Adrenal gland (tissue), 19 donors: ENCODE data around the gene GJB1. TPM values are rescaled to one million over a fixed set of nuclear protein-coding genes. Genes with fewer than 3 reads are reported as not detected.

Experiments
- DNase-seq, 7 donors: peaks; one replicate each; pipeline ENCODE4 v3.0.0-alpha.2; 2019 to 2020
- H3K27ac ChIP-seq, 5 donors: fragments of 200-600 bp; sonication (generic) in 4 of 5; 1 replicate in 3 of 5; 2 replicates in 2 of 5; pipeline versions ENCODE4 v1.5.1 to v1.8.0; 2016 to 2020; ENCODE audit warnings: mild to moderate bottlenecking in 1 of 5
- H3K27me3 ChIP-seq: fragments of 200-600 bp; 2 replicates; pipeline ENCODE4 v1.8.0; 2021
- H3K36me3 ChIP-seq, 2 donors: fragments of 200-600 bp; replicated peaks in 1 of 2; 1 replicate in 1 of 2; 2 replicates in 1 of 2; pipeline versions ENCODE4 v1.5.1 to v1.8.0; 2018 to 2022
- H3K4me1 ChIP-seq, 2 donors: fragments of 200-600 bp; replicated peaks in 1 of 2; 1 replicate in 1 of 2; 2 replicates in 1 of 2; pipeline versions ENCODE4 v1.5.1 to v1.8.0; 2018 to 2021
- H3K4me3 ChIP-seq, 4 donors: fragments of 200-600 bp; sonication (generic) in 3 of 4; one replicate each; pipeline ENCODE4 v1.5.1; 2016 to 2018
- H3K9me3 ChIP-seq, 3 donors: fragments of 200-600 bp; sonication (generic) in 1 of 3; replicated peaks in 1 of 3; 1 replicate in 2 of 3; 2 replicates in 1 of 3; pipeline versions ENCODE4 v1.5.1 to v1.8.0; 2016 to 2021
- POLR2A ChIP-seq, 2 donors: fragments of 450-650 bp; IDR thresholded peaks; one replicate each; pipeline ENCODE4 v1.6.1; 2017; ENCODE audit warnings: antibody characterized with exemption in 2 of 2, mild to moderate bottlenecking in 2 of 2, moderate library complexity in 1 of 2
- WGBS, 4 donors: extraction: QIAGEN DNeasy Blood & Tissue Kit in 2 of 4; methylation state at CpG; one replicate each; pipeline versions ENCODE4 v1.1.5 to v1.1.7; 2013 to 2017; 5-methylcytosine and 5-hydroxymethylcytosine counted together
- intact Hi-C, 2 donors: fragments of 100-400 bp; cut with DNase I; formaldehyde crosslinking; loops; one replicate each; pipeline versions ENCODE4 v1.14.1 to v1.15.0; 2022 to 2023
- long read RNA-seq, 10 donors: library from polyadenylated mRNA in 3 of 10; unstranded in 2 of 10; stranded (forward) in 1 of 10; transcript quantifications; one replicate each; pipeline ENCODE4 v2.0.0 and lab custom pipeline, GENCODE V29; 2021 to 2026
- polyA plus RNA-seq, 3 donors: library from polyadenylated mRNA; stranded (reverse); fragments of 200-250 nt in 2 of 3; fragments of 350-450 nt in 1 of 3; fragmentation: Illumina TruSeq in 1 of 3; extraction: RNeasy Lipid Tissue Mini Kit (QIAGEN cat#74804) in 1 of 3; gene quantifications; one replicate each; pipeline ENCODE4 v1.2.3, GENCODE V29; 2013 to 2014
- total RNA-seq, 9 donors: library from RNA; depleted of rRNA in 4 of 9; stranded (reverse); fragments of >200 nt in 4 of 9; fragments of 120-200 nt in 1 of 9; fragmentation: NEBNext Ultra II Directional in 1 of 9; extraction: Animal tissue kit (Norgen Biotek cat#: 25700) in 1 of 9; gene quantifications; one replicate each; pipeline versions ENCODE4 v1.1.0 to v1.2.4, GENCODE V29; 2013 to 2023
- TF ChIP-seq, protein P1 (sequence below), 6 experiments: fragments of 450-650 bp in 4 of 6; fragments of 200-600 bp in 2 of 6; sonication (generic) in 1 of 6; IDR thresholded peaks; 1 replicate in 5 of 6; 2 replicates in 1 of 6; pipeline versions ENCODE4 v1.5.1 to v1.8.0; 2016 to 2021; ENCODE audit warnings: antibody characterized with exemption in 6 of 6, mild to moderate bottlenecking in 2 of 6, moderate library complexity in 1 of 6
- donor health status: healthy with polysubstance abuse.
- donor health status: Bipolar disorder and iron deficiency.
- donor health status: DM: yes; HTN: yes; CAD: no.
- donor health status: DM: no; HTN: no; CAD: no.
- donor health status: DM: no; HTN: no; CAD: no.
- donor health status: DM: yes; HTN: yes; CAD: no.

Gene GJB1
- total RNA-seq (under 1 TPM in 1 of 9 donors, not detected in 8; 0.18 TPM), polyA plus RNA-seq (not detected)
- long read RNA-seq, donor 1: 0 reads
- long read RNA-seq, donor 2: 0 reads
- long read RNA-seq, donor 3: 0 reads
- long read RNA-seq, donor 4: 0 reads
- long read RNA-seq, donor 5: 0 reads
- long read RNA-seq, donor 6: 0 reads
- long read RNA-seq, donor 7: 0 reads
- long read RNA-seq, donor 8, transcript GJB1-207 (2 exons, 1,603 nt): major isoform, 6 of 6 reads
- long read RNA-seq, donor 8, partial matches to known transcripts: 0 of 6 reads
- long read RNA-seq, donor 8, other reads (novel, unspliced or antisense): 0 of 6 reads
- long read RNA-seq, donor 9: 0 reads
- long read RNA-seq, donor 10, partial matches to known transcripts: 0 of 2 reads
- long read RNA-seq, donor 10, other reads (novel, unspliced or antisense): 0 of 2 reads

DNA sequence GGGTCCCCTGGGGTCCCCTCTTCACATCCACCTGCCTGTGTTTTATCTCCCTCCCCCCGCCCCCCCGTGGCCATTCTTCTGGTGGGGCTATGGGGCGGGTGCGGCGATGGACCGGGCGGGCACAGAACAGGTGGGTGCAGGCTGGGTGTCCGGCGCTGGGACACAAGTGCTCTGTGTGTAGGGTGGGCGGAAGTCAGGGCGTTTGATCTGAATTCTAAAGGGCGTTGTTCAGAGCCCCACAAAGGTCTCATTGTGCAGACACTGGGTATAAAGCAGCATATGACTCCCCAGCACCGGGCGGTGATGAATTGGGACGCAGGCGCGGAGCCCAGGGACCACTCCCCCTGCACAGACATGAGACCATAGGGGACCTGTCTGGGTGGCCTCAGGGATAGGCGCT is at the start of gene GJB1:
Gene GJB1, plus strand, starts transcription at position 296 of the 400 bp plus-strand sequence. CDS start 484 bp downstream, outside the sequence.
- Histone ChIP-seq H3K9me3 (no peaks in the 10 kb centered on the region), H3K36me3 (no peaks in the 10 kb centered on the region), H3K27me3 (peaks cover 3% of the 10 kb centered on the region), H3K27ac (no peak within 1 kb of the TSS), H3K4me1 (no peaks in the 10 kb centered on the region), H3K4me3 (no peak within 1 kb of the TSS)
- intact Hi-C loops: no loop called here
- TF ChIP-seq, protein P1, sequence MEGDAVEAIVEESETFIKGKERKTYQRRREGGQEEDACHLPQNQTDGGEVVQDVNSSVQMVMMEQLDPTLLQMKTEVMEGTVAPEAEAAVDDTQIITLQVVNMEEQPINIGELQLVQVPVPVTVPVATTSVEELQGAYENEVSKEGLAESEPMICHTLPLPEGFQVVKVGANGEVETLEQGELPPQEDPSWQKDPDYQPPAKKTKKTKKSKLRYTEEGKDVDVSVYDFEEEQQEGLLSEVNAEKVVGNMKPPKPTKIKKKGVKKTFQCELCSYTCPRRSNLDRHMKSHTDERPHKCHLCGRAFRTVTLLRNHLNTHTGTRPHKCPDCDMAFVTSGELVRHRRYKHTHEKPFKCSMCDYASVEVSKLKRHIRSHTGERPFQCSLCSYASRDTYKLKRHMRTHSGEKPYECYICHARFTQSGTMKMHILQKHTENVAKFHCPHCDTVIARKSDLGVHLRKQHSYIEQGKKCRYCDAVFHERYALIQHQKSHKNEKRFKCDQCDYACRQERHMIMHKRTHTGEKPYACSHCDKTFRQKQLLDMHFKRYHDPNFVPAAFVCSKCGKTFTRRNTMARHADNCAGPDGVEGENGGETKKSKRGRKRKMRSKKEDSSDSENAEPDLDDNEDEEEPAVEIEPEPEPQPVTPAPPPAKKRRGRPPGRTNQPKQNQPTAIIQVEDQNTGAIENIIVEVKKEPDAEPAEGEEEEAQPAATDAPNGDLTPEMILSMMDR (IDR thresholded peaks at IDR 0.05): no peak
- no peak for TF ChIP-seq POLR2A (IDR thresholded peaks at IDR 0.05)
- WGBS, 4 donors: 76 to 85% (median 80%) methylated on average over 12 to 18 of the region's 18 CpGs; no CpG with 5 or more reads in 1 of the 4 donors
- no peak for DNase-seq

- peaks cover 6 to 9% of the 10 kb centered on the region in 2 donors for H3K4me1 ChIP-seq
- 54 to 64% (median 57%) methylated on average over 2 of the region's 2 CpGs for WGBS, 4 donors
- intact Hi-C loops: no loop called here
- H3K27ac ChIP-seq: no peak overlapping the region
- peaks cover 4% of the 10 kb centered on the region for H3K27me3 ChIP-seq
- H3K4me3 ChIP-seq: no peak overlapping the region
- no peaks in the 10 kb centered on the region for H3K9me3 ChIP-seq
- DNase-seq: no peak
- no peaks in the 10 kb centered on the region for H3K36me3 ChIP-seq
- TF ChIP-seq, protein P1 (IDR thresholded peaks at IDR 0.05): no peak
- no peak for TF ChIP-seq POLR2A (IDR thresholded peaks at IDR 0.05)
These were observed 49.6 kb upstream of the GJB1 start for GRCh38 chrX:71173440-71173839.

GRCh38 chrX:71174795-71175194 is 48.2 kb upstream of the GJB1 start:
- WGBS, 4 donors: 55 to 80% (median 69%) methylated on average over 1 of the region's 1 CpG
- H3K36me3 ChIP-seq: no peaks in the 10 kb centered on the region
- intact Hi-C loops: no loop called here

GRCh38 chrX:71175531-71175930 is 47.5 kb upstream of the GJB1 start:
- H3K27me3 ChIP-seq: no peaks in the 10 kb centered on the region
- TF ChIP-seq, protein P1 (IDR thresholded peaks at IDR 0.05): no peak
- no peak for TF ChIP-seq POLR2A (IDR thresholded peaks at IDR 0.05)
- no peak for DNase-seq
- no peak overlapping the region for H3K4me3 ChIP-seq
- no peak overlapping the region for H3K27ac ChIP-seq
- 77 to 90% (median 85%) methylated on average over 5 of the region's 5 CpGs for WGBS, 4 donors
- no peaks in the 10 kb centered on the region for H3K9me3 ChIP-seq
- peaks cover 6 to 9% of the 10 kb centered on the region in 2 donors for H3K4me1 ChIP-seq
- H3K36me3 ChIP-seq: no peaks in the 10 kb centered on the region
- intact Hi-C loops: no loop called here

More at GRCh38 chrX:71174795-71175194, 48.2 kb upstream of the GJB1 start:
- no peak overlapping the region for H3K27ac ChIP-seq
- no peak for DNase-seq
- no peaks in the 10 kb centered on the region for H3K9me3 ChIP-seq
- TF ChIP-seq POLR2A (IDR thresholded peaks at IDR 0.05): no peak
- TF ChIP-seq, protein P1 (IDR thresholded peaks at IDR 0.05): no peak
- no peak overlapping the region for H3K4me3 ChIP-seq
- no peaks in the 10 kb centered on the region for H3K27me3 ChIP-seq
- H3K4me1 ChIP-seq: peaks cover 6 to 9% of the 10 kb centered on the region in 2 donors
